ENCODE measurements around the gene NUTM1. TPM values are rescaled to one million over a fixed set of nuclear protein-coding genes. Genes with fewer than 3 reads are reported as not detected.
"Not testable (repeated sequence)": the region's sequence is repeated elsewhere in the genome, so short reads cannot be mapped to it uniquely, and the experiment has no call there.

The NUTM1 gene
- total RNA-seq, 2 experiments from 2014 or later, result not detected

DNA sequence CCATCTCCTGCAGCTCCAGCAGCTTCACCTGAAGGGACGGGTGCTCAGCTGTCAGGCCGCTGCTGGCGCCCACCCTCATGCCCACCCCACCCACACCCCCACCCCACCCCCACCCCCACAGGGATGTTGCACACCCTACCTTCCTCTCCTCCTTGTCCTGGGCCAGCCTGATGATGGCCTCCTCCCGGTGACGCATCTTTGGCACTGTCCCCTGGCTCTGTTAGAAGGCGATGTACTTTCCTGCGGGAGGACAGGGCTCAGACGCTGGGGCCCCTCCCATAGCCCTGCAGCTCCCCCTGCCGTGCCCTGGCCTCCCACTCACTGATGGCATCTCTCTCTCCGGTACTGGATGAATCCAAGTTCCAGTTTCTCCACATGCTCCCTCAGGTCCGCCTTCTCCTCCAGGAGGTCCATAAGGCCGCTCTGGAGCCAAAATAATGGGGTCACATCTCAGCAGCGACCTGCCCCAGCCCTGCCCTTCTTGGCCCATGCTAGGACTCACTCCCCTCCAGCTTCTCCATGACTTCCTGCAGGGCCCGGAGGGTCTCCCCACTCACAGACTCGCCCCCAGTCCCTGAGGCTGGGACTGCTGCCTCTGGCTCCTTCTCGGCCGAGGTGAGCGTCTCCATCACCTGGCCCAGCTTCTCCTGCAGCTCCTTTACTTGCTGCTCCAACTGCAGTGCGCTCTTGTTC, 38.9 kb downstream of the NUTM1 start:
- H3K9me3 ChIP-seq (ENCODE audit: control insufficient read depth in 1 of 2, insufficient read depth in 1 of 2, low read length in 2 of 2); DNase-seq; H3K4me1 ChIP-seq (ENCODE audit: insufficient read depth, low read length); H3K4me3 ChIP-seq (ENCODE audit: low read length); H3K27me3 ChIP-seq (ENCODE audit: control insufficient read depth in 1 of 2, insufficient read depth in 2 of 2, low read length in 2 of 2); H3K36me3 ChIP-seq (ENCODE audit: insufficient read depth, low read length); ATAC-seq (ENCODE audit: poor library complexity); H3K27ac Mint-ChIP-seq; H3K27me3 Mint-ChIP-seq; intact Hi-C loops (cut with DNase I, micrococcal nuclease); POLR2A ChIA-PET; CTCF ChIA-PET; H3K27ac ChIP-seq (ENCODE audit: low read depth in 1 of 2, low read length in 2 of 2); H3K36me3 Mint-ChIP-seq (ENCODE audit: low read depth); H3K4me3 Mint-ChIP-seq; H3K4me1 Mint-ChIP-seq (ENCODE audit: low read depth); H3K9me3 Mint-ChIP-seq: not testable (repeated sequence)

- DNase-seq; H3K36me3 ChIP-seq (ENCODE audit: insufficient read depth, low read length); H3K4me1 Mint-ChIP-seq (ENCODE audit: low read depth); CTCF ChIA-PET; H3K27ac Mint-ChIP-seq; POLR2A ChIA-PET; H3K27ac ChIP-seq (ENCODE audit: low read depth in 1 of 2, low read length in 2 of 2); H3K27me3 Mint-ChIP-seq; H3K27me3 ChIP-seq (ENCODE audit: control insufficient read depth in 1 of 2, insufficient read depth in 2 of 2, low read length in 2 of 2); H3K9me3 Mint-ChIP-seq; H3K4me3 Mint-ChIP-seq; ATAC-seq (ENCODE audit: poor library complexity); H3K36me3 Mint-ChIP-seq (ENCODE audit: low read depth); H3K4me3 ChIP-seq (ENCODE audit: low read length); H3K4me1 ChIP-seq (ENCODE audit: insufficient read depth, low read length); H3K9me3 ChIP-seq (ENCODE audit: control insufficient read depth in 1 of 2, insufficient read depth in 1 of 2, low read length in 2 of 2); intact Hi-C loops (cut with DNase I, micrococcal nuclease): not testable (repeated sequence)
Observed at GRCh38 chr15:34389594-34390086, 46.5 kb downstream of the NUTM1 start.

DNA sequence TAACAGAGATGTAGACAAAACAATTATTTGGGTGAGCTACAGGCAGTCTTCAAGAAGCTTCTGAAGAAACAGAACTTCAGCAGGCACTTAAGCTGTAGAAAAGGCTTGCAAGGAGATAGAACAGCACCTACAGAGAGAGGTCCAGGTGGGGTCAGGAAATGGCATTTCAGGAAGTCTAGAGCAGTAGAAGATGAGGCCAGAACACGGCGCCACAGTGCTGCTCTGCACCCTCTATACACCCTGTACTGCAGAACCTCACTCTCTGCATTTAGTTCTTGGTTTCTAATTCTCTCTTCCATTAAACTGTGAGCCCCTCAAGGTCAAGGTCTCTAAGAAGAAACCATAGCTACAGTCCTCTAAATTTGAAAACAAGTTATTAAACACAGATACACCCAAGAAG, 49.9 kb downstream of the NUTM1 start:
- intact Hi-C loops (cut with DNase I, micrococcal nuclease); H3K36me3 Mint-ChIP-seq (ENCODE audit: low read depth); ATAC-seq (ENCODE audit: poor library complexity); H3K9me3 Mint-ChIP-seq; H3K27me3 ChIP-seq (ENCODE audit: control insufficient read depth in 1 of 2, insufficient read depth in 2 of 2, low read length in 2 of 2); H3K9me3 ChIP-seq (ENCODE audit: control insufficient read depth in 1 of 2, insufficient read depth in 1 of 2, low read length in 2 of 2); H3K4me3 ChIP-seq (ENCODE audit: low read length); H3K4me3 Mint-ChIP-seq; CTCF ChIA-PET; DNase-seq; H3K27me3 Mint-ChIP-seq; H3K4me1 Mint-ChIP-seq (ENCODE audit: low read depth); POLR2A ChIA-PET; H3K27ac Mint-ChIP-seq; H3K27ac ChIP-seq (ENCODE audit: low read depth in 1 of 2, low read length in 2 of 2); H3K36me3 ChIP-seq (ENCODE audit: insufficient read depth, low read length); H3K4me1 ChIP-seq (ENCODE audit: insufficient read depth, low read length): not testable (repeated sequence)

DNA sequence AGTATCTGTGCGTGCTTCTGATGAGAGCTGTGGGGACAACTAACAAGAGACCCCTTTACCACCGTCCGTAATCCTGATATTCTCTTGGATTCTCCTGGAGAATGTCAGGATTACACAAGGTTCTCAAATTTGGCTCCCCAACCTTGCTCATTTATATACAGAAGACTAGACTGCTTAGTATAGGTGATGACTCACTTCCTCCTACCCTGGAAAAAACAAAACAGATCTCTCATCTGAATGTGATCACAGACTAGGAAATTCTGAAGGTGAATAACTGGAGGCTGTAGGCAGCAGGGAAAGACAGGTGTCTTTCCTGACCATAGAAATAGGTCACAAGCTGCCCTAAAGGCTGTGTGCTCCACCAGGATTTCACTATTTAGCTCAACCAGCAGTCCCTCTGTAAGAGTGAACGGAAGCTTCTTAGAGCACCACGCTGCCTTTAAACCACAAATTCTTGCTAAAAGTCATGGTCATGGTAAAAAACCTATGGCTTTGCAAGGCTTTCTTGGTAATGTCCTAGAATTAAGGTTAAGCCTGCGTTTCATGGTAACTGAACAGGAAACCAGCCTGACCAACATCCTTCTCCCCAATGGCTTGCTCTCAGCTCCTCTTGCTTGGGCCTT, 54.6 kb downstream of the NUTM1 start:
- peak; percentile 32 for ATAC-seq (ENCODE audit: poor library complexity)
- CTCF ChIA-PET; H3K4me1 ChIP-seq (ENCODE audit: insufficient read depth, low read length); H3K9me3 Mint-ChIP-seq; H3K36me3 ChIP-seq (ENCODE audit: insufficient read depth, low read length); POLR2A ChIA-PET; H3K9me3 ChIP-seq (ENCODE audit: control insufficient read depth in 1 of 2, insufficient read depth in 1 of 2, low read length in 2 of 2); H3K27ac Mint-ChIP-seq; H3K4me3 ChIP-seq (ENCODE audit: low read length); intact Hi-C loops (cut with DNase I, micrococcal nuclease); H3K27me3 ChIP-seq (ENCODE audit: control insufficient read depth in 1 of 2, insufficient read depth in 2 of 2, low read length in 2 of 2); H3K36me3 Mint-ChIP-seq (ENCODE audit: low read depth); H3K4me1 Mint-ChIP-seq (ENCODE audit: low read depth); H3K27ac ChIP-seq (ENCODE audit: low read depth in 1 of 2, low read length in 2 of 2); H3K4me3 Mint-ChIP-seq; H3K27me3 Mint-ChIP-seq: not testable (repeated sequence)
- peak in 1 of 14 experiments; percentile 24 for DNase-seq

DNA sequence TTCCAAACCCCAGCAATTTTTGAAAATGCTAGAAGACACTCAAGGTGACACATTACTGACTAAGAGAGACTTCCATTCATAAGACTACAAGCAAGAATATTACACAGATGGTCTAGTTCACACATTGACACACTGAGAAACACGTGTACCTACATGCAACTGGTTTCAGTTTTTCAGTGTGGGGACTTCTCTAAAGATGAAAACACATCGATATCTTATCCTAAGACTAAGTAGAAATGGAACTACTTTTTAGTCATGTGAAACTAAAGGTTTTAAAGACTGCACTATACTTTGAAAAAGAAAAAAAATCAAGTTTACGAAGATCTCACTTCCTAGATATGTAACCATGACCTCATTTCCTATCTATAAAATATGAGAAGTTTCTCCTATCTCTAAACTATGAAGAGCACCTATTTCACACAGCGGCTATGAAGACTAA, 60.1 kb downstream of the NUTM1 start:
- not testable (repeated sequence) for H3K4me1 Mint-ChIP-seq (ENCODE audit: low read depth)

GRCh38 chr15:34403899-34404298, 60.8 kb downstream of the NUTM1 start:
- H3K27ac Mint-ChIP-seq; DNase-seq; H3K36me3 ChIP-seq (ENCODE audit: insufficient read depth, low read length); H3K27me3 ChIP-seq (ENCODE audit: control insufficient read depth in 1 of 2, insufficient read depth in 2 of 2, low read length in 2 of 2); H3K36me3 Mint-ChIP-seq (ENCODE audit: low read depth); H3K4me3 ChIP-seq (ENCODE audit: low read length); H3K4me1 Mint-ChIP-seq (ENCODE audit: low read depth); H3K9me3 Mint-ChIP-seq; H3K27me3 Mint-ChIP-seq; H3K9me3 ChIP-seq (ENCODE audit: control insufficient read depth in 1 of 2, insufficient read depth in 1 of 2, low read length in 2 of 2); H3K4me3 Mint-ChIP-seq; H3K4me1 ChIP-seq (ENCODE audit: insufficient read depth, low read length); POLR2A ChIA-PET; CTCF ChIA-PET; H3K27ac ChIP-seq (ENCODE audit: low read depth in 1 of 2, low read length in 2 of 2); intact Hi-C loops (cut with DNase I, micrococcal nuclease): not testable (repeated sequence)
- ATAC-seq (ENCODE audit: poor library complexity), result peak; percentile 71

More for the DNA sequence above, 60.1 kb downstream of the NUTM1 start:
- H3K27ac Mint-ChIP-seq; H3K4me3 ChIP-seq (ENCODE audit: low read length); H3K4me1 ChIP-seq (ENCODE audit: insufficient read depth, low read length); H3K27ac ChIP-seq (ENCODE audit: low read depth in 1 of 2, low read length in 2 of 2); H3K4me3 Mint-ChIP-seq; CTCF ChIA-PET; H3K27me3 Mint-ChIP-seq; POLR2A ChIA-PET; H3K36me3 Mint-ChIP-seq (ENCODE audit: low read depth); H3K27me3 ChIP-seq (ENCODE audit: control insufficient read depth in 1 of 2, insufficient read depth in 2 of 2, low read length in 2 of 2); intact Hi-C loops (cut with DNase I, micrococcal nuclease); H3K9me3 Mint-ChIP-seq; DNase-seq; H3K9me3 ChIP-seq (ENCODE audit: control insufficient read depth in 1 of 2, insufficient read depth in 1 of 2, low read length in 2 of 2); H3K36me3 ChIP-seq (ENCODE audit: insufficient read depth, low read length): not testable (repeated sequence)
- ATAC-seq (ENCODE audit: poor library complexity), result peak; percentile 62
